Neural cell (in vitro differentiated cells): ENCODE measurements around the gene TNS3.

Experiments used
- EP300 ChIP-seq: fragments of 450-650 bp; conservative IDR thresholded peaks from 2 replicates; pipeline ENCODE4 v1.6.1; 2014; ENCODE audit warnings: antibody characterized with exemption, mild to moderate bottlenecking, moderate library complexity; ENCODE audit not compliant: poor library complexity, severe bottlenecking
- EZH2 ChIP-seq: fragments of 200-600, 300-800 bp; shearing (Covaris generic), sonication (generic); IDR thresholded peaks from 2 replicates; pipeline ENCODE4 v1.6.1; 2014; ENCODE audit warnings: antibody characterized with exemption, low read length, borderline replicate concordance, mild to moderate bottlenecking; ENCODE audit not compliant: insufficient read depth, poor library complexity, severe bottlenecking
- POLR2AphosphoS5 ChIP-seq: IDR thresholded peaks from 2 replicates; pipeline ENCODE4 v1.6.1; 2012
- REST ChIP-seq: IDR thresholded peaks from 2 replicates; pipeline ENCODE4 v1.6.1; 2012; ENCODE audit warnings: borderline replicate concordance
- TF ChIP-seq, protein P1 (sequence below): fragments of 450-650 bp; IDR thresholded peaks from 2 replicates; pipeline ENCODE4 v1.5.1; 2014; ENCODE audit warnings: antibody characterized with exemption, mild to moderate bottlenecking, moderate library complexity; ENCODE audit not compliant: poor library complexity, severe bottlenecking

- TF ChIP-seq, protein P1, sequence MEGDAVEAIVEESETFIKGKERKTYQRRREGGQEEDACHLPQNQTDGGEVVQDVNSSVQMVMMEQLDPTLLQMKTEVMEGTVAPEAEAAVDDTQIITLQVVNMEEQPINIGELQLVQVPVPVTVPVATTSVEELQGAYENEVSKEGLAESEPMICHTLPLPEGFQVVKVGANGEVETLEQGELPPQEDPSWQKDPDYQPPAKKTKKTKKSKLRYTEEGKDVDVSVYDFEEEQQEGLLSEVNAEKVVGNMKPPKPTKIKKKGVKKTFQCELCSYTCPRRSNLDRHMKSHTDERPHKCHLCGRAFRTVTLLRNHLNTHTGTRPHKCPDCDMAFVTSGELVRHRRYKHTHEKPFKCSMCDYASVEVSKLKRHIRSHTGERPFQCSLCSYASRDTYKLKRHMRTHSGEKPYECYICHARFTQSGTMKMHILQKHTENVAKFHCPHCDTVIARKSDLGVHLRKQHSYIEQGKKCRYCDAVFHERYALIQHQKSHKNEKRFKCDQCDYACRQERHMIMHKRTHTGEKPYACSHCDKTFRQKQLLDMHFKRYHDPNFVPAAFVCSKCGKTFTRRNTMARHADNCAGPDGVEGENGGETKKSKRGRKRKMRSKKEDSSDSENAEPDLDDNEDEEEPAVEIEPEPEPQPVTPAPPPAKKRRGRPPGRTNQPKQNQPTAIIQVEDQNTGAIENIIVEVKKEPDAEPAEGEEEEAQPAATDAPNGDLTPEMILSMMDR = no peak
- TF ChIP-seq POLR2AphosphoS5 (no peak), EZH2 (no peak), EP300 (no peak), REST (no peak)
Observed at GRCh38 chr7:47256016-47256415, 325.9 kb downstream of the TNS3 start.
